Sigmoid colon (tissue), 4 donors: ENCODE results near the gene DIAPH1.

ENCODE experiments used
- CTCF ChIP-seq, 4 experiments: fragments of 450-650 bp in 3 of 4; fragments of 200-600 bp in 1 of 4; IDR thresholded peaks; one replicate each; pipeline ENCODE4 v1.5.1; 2016 to 2019; ENCODE audit warnings: antibody characterized with exemption in 4 of 4, mild to moderate bottlenecking in 3 of 4, moderate library complexity in 2 of 4
- POLR2AphosphoS5 ChIP-seq, 4 donors: sonication (generic); formaldehyde crosslinking; IDR thresholded peaks; one replicate each; pipeline ENCODE4 v1.6.1; 2017; ENCODE audit warnings: antibody characterized with exemption in 4 of 4

- TF ChIP-seq CTCF (IDR thresholded peaks at IDR 0.05) = no peak
- no peak for TF ChIP-seq POLR2AphosphoS5 (IDR thresholded peaks at IDR 0.05)
These were observed 107.0 kb downstream of the DIAPH1 start for GRCh38 chr5:141511771-141512325.
